GM18498 (cell line): ENCODE results near the gene ARID1A.
"Not testable (repeated sequence)": the region's sequence is repeated elsewhere in the genome, so short reads cannot be mapped to it uniquely, and the experiment has no call there.

Source experiments
- ATAC-seq: cut with Tn5 transposase; IDR thresholded peaks from one replicate; pipeline ENCODE4 v1.9.1; 2021; ENCODE audit warnings: mild to moderate bottlenecking, moderate library complexity; ENCODE audit not compliant: unreplicated experiment

ARID1A gene

GRCh38 chr1:26695356-26696118, at the start of gene ARID1A:
Gene ARID1A, plus strand, starts transcription at chr1:26696015. Its CDS starts 389 bp downstream, at chr1:26696404.
- peak; percentile 45 for ATAC-seq

- ATAC-seq = no peak
These were observed 31.0 kb upstream of the ARID1A start for GRCh38 chr1:26664802-26665201.

DNA sequence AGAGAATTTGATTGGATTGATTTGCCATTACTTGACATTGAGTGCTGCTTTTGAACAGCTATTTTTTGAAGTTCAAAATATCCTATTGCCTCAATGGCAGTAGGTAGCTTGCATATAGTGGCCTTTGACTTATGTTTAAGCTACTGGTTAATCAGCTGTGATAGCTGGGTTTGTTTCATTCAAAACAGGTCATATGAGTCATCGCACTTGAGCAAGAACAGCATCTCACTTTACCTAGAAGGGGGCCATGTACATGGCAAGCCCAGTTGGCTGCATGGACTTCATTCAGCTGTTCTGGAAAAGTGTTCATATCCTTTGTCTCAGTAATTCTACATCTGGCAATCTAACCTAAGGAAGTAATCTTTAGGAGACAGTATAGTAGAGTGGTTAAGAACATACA, 29.0 kb upstream of the ARID1A start:
- ATAC-seq = no peak

- not testable (repeated sequence) for ATAC-seq
These were observed 27.6 kb upstream of the ARID1A start for GRCh38 chr1:26668106-26668786.

DNA sequence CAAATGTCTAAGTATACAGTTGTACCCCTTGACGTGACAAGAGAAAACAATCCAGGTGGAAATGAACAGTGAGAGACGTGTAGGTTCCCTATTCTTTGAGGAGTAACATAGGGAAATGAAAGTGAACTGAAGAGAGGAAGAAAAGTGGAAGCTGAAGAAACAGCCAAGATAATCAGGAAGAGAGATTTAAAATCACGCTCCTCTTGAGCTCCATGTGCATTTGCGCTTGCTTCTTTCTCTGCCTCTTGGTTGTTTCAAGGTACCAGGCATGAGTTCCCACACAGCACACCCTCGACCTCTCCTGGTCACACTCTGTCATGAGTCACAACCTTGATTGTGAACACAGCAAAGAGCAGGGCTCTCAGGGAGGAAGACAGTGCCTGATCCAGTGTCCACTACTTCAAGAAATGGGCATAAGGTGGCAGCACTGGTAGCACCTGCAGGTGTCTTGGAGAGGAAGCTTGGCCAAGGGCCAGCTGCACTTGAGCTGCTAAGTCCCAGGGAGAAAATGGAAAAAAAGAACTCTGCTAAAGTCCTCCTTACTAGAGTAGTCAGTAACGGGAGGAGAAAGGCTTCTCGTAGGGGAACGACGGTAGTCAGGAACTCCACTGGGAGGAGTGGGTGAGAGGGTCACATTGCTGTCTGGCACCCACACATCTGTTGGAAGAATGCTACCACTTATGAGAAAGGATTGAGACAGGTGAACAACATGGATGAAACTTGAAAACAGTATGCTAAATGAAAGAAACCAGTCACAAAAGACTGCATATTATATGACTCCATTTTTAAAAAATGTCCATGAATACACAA, 18.3 kb upstream of the ARID1A start:
- peak; percentile 80 for ATAC-seq

DNA sequence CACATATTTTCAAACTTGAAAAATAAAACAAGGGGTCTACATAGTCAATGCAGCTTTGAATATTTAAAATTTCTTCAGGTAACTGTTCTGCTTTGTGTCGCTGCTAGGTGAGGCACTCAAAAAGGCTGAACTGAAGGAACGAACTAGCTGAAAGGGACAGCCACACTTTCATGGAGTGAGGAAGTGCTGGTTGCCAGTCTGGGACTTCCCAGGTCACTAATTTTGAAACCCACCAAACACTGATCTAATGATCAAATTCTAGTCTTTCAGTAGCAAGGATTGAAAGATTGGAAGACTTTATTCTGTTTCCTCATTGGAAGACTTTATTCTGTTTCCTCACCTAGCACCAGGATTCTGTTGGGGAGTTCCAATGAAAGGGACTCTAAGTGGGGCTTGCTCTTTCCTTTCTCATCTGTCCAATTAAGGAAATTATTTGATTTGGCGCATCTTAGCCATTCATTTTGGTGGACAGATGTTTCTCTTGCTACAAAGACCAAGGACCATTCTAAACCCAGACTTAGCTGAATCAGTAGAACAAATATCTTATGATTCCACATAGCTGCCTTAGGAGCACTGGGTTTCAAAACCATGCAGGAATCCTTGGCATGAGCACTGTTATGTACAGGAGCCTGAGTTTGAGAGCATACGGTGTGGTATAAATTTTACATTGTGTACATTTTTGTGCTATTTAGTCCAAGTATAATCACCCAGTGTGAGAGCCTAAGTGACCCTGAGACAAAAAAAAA, 10.9 kb upstream of the ARID1A start:
- no peak for ATAC-seq

GRCh38 chr1:26686795-26687194, 9.0 kb upstream of the ARID1A start:
- ATAC-seq = no peak

GRCh38 chr1:26689504-26689903, 6.3 kb upstream of the ARID1A start:
- ATAC-seq = no peak

DNA sequence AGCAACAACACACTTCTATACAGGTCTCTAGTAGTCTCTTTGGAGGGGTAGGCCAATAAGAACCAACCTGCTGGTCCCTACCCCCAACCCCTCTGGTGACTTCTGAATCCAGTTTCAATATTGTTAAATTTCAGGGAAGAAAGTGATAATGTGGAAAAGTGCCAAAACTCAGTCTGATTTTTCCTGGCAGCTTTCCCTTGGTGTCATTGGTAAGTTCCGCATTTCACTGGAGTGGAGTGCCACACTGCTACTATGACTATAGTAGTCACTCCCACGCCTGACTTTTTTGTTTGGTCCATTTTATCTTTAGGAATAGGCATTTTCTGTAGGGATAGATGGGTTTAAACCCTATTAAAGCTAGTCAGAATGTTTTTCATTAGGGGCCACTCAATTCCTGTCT, 5.7 kb upstream of the ARID1A start:
- ATAC-seq = no peak

DNA sequence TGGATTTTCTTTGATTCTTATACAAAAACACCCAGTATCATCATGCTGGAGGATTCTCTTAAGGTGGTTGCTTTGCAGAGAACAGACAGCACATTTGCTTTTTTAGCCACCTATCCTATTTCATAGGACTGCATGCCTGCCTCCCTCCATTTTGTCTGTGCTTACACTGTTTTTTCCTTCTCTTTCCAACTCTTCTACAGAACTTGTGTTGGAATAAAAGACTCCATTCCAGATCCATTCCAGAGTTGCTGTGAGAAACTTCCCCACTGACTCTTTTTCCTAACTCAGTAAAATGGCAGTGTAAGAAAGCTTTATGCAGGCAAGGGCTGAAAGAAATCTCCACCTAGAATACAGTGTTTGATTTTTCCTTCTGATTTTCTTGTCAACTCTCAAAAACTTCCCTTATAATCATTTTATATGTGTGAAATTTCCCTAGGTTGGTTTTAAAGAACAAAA, 5.2 kb upstream of the ARID1A start:
- ATAC-seq = no peak

DNA sequence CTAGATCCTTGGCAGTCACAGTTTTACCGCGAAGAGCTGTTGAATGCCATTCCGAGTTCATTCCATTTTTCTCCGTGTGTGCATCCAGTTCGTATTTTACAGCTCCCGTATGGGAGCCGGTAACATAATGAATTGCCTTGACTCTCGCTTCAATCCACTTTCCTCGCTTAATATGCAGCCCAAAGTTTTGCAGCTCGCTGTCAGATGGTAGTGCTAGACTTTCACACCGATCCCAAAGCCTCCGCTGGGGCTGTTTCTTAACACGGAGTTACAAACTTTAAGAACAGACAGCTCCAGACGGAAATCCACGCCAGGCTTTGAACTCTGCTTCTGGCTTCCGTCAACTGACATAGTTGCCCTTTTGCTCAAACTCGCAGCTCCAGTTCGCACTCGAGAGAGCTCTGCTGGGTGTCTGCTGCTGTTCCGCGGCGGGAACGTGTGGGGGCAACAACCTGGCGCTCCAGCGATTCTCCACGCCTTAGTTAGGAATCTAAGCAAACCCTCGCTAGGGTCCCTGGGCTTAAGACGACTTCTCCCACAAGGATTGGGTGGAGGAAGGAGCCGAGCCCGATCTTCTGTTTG, 3.5 kb upstream of the ARID1A start:
- no peak for ATAC-seq

- peak; percentile 35 for ATAC-seq
These were observed 2.9 kb upstream of the ARID1A start for GRCh38 chr1:26692793-26693490.

DNA sequence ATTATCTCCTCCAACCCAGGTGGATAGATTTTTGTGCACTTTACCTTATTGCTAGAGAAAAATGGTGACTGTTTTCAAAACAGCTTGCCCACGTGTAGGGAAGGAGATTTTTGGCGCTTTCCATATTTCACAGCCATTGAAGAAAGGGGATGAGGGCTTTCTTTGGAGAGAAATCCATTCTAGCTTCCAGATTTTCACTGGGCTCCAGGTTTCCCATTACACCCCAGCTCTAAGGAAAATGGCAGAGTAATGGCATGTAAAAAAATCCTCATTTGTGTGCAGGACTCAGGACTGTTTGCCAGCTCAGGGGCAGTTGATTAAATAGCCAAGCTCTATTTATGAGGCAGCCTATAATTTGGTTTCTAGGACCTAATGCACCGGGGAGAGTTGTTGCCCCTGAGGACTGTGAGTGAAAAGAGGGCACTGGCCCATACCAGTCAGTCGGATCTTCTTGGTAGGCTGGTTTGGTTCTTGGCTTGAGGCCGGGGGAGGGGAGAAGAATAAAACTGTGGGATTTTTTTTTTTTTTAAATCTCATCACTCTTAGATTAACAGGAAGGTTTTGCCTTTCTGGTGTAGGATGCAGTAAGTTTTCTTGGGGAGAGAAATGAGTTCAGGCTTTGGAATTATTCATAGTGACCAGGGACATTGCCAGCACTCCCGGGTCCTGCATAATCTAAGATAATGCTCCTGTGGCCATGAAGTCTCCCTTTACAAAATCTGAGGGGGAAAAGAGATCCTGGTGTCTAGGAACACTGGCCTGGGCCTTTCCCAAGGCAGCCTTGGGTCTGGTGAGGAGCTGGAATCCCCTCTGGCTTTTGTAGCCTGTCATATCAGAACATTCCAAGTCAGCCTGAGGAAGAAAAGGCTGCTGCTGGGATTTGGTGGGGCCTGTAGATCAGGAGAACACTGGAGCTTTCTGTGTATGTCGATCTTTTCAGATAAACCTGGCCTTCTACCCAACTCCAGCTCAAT, 1.9 kb upstream of the ARID1A start:
- ATAC-seq = no peak

DNA sequence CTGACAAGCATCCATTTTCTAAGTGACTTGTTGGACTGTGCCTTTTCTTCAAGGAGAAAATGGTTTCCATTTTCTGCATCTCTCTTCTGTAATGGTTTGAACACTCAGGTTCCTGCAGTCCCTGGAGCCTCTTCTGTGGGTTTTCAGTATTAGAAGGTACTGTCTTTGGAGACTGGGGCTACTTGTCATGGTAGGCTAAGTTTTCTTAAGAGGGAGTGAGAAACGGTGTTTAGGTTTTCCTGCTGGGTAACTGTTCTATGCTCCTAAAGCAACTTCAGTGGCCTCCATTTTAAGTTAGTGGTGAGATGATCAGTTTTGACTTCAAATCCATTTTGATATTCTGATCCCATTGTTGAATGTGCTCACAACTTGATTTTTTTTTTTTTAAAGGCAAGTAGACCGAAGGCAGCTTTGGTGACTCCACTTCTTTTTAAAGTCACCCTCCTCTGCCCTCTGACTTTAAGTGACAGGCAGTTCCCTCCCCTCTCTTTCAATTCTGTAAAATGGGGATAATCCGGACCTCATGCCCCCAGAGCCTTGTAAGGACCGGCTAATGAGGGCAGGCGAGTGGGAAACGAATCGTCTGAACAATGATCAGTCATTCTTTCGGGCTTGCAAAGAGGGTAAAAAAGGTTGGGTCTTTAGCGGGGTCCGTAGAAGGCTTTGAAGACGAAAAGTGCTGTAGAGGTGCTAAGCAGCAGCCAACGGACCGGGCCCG, 1.0 kb upstream of the ARID1A start:
- ATAC-seq = no peak

- no peak for ATAC-seq
These were observed 371 bp downstream of the ARID1A start for GRCh38 chr1:26696119-26696653.

DNA sequence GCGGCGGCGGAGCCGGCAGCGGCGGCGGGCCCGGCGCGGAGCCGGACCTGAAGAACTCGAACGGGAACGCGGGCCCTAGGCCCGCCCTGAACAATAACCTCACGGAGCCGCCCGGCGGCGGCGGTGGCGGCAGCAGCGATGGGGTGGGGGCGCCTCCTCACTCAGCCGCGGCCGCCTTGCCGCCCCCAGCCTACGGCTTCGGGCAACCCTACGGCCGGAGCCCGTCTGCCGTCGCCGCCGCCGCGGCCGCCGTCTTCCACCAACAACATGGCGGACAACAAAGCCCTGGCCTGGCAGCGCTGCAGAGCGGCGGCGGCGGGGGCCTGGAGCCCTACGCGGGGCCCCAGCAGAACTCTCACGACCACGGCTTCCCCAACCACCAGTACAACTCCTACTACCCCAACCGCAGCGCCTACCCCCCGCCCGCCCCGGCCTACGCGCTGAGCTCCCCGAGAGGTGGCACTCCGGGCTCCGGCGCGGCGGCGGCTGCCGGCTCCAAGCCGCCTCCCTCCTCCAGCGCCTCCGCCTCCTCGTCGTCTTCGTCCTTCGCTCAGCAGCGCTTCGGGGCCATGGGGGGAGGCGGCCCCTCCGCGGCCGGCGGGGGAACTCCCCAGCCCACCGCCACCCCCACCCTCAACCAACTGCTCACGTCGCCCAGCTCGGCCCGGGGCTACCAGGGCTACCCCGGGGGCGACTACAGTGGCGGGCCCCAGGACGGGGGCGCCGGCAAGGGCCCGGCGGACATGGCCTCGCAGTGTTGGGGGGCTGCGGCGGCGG, 1.0 kb downstream of the ARID1A start:
- no peak for ATAC-seq

GRCh38 chr1:26697431-26697977, 1.7 kb downstream of the ARID1A start:
- no peak for ATAC-seq
